Transverse colon (tissue), 4 donors: ENCODE data around the gene RNU6-9. TPM values are rescaled to one million over a fixed set of nuclear protein-coding genes. Genes with fewer than 3 reads are reported as not detected.

ENCODE experiments used
- DNase-seq: peaks from one replicate; pipeline ENCODE4 v3.0.0-alpha.2; 2019
- H3K27ac ChIP-seq, 4 donors: fragments of 200-600 bp; sonication (generic); 2 replicates each; pipeline ENCODE4 v1.5.1; 2016 to 2018; ENCODE audit warnings: inconsistent platforms in 4 of 4
- H3K27me3 ChIP-seq: fragments of 200-600 bp; sonication (generic); 2 replicates; pipeline ENCODE4 v1.5.1; 2017; ENCODE audit warnings: inconsistent platforms
- H3K36me3 ChIP-seq, 4 donors: fragments of 200-600 bp; sonication (generic); 2 replicates each; pipeline ENCODE4 v1.5.1; 2017 to 2019; ENCODE audit warnings: inconsistent platforms in 4 of 4
- H3K4me1 ChIP-seq, 4 donors: fragments of 200-600 bp; sonication (generic); 2 replicates each; pipeline ENCODE4 v1.5.1; 2017 to 2020; ENCODE audit warnings: inconsistent platforms in 4 of 4
- H3K4me3 ChIP-seq, 4 donors: fragments of 200-600 bp; sonication (generic); 1 replicate in 1 of 4; 2 replicates in 3 of 4; pipeline versions ENCODE4 v1.5.1 to v1.6.1; 2017 to 2019; ENCODE audit warnings: inconsistent platforms in 4 of 4
- H3K9me3 ChIP-seq, 2 donors: fragments of 200-600 bp; sonication (generic); 2 replicates each; pipeline ENCODE4 v1.5.1; 2017 to 2019; ENCODE audit warnings: inconsistent platforms in 2 of 2
- EP300 ChIP-seq: sonication (generic); formaldehyde crosslinking; IDR thresholded peaks from one replicate; pipeline ENCODE4 v1.6.1; 2017; ENCODE audit warnings: antibody characterized with exemption, low read depth
- POLR2A ChIP-seq: fragments of 450-650 bp; IDR thresholded peaks from one replicate; pipeline ENCODE4 v1.6.1; 2016; ENCODE audit warnings: antibody characterized with exemption, mild to moderate bottlenecking, moderate library complexity
- POLR2AphosphoS5 ChIP-seq, 3 donors: sonication (generic); formaldehyde crosslinking; IDR thresholded peaks; one replicate each; pipeline ENCODE4 v1.6.1; 2016; ENCODE audit warnings: antibody characterized with exemption in 3 of 3
- WGBS, 2 donors: methylation state at CpG; one replicate each; pipeline ENCODE4 v1.1.5; 2018; ENCODE audit warnings: low coverage in 1 of 2; 5-methylcytosine and 5-hydroxymethylcytosine counted together
- in situ Hi-C, 4 donors: fragments of 200-750 bp; cut with MboI; loops; one replicate each; pipeline versions ENCODE4 v1.15.0 to v1.15.1; 2017; ENCODE audit warnings: low sequenced_read_pairs in 3 of 4, low pct_ligation_motif_present in 1 of 4, low pct_unique_long_range_greater_than_20kb in 1 of 4
- intact Hi-C: fragments of 100-400 bp; cut with DNase I; formaldehyde crosslinking; loops from one replicate; pipeline ENCODE4 v1.15.1; 2023; ENCODE audit warnings: low total_unique reads
- total RNA-seq, 4 donors: library from RNA; depleted of rRNA; stranded (reverse); fragments of >200 nt; gene quantifications; one replicate each; pipeline ENCODE4 v1.1.0, GENCODE V29; 2016
- TF ChIP-seq, protein P1 (sequence below), 5 experiments: fragments of 200-600 bp in 3 of 5; fragments of 450-650 bp in 2 of 5; sonication (generic) in 3 of 5; IDR thresholded peaks; 1 replicate in 2 of 5; 2 replicates in 3 of 5; pipeline ENCODE4 v1.5.1; 2016 to 2017; ENCODE audit warnings: antibody characterized with exemption in 5 of 5, inconsistent platforms in 3 of 5, mild to moderate bottlenecking in 2 of 5, moderate library complexity in 1 of 5

The RNU6-9 gene
- total RNA-seq, 4 donors from 2014 or later: not detected

DNA sequence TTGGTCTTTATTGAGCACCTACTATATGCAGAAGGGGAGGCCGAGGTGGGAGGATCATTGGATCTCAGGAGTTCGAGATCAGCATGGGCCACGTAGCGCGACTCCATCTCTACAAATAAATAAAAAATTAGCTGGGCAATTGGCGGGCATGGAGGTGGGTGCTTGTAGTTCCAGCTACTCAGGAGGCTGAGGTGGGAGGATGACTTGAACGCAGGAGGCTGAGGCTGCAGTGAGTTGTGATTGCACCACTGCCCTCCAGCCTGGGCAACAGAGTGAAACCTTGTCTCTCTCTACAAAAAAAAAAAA, 30.0 kb upstream of the RNU6-9 start:
- intact Hi-C loops: loop anchor here (5.0 kb wide), 1 partner anchor 54 kb away; the partner anchor contains the start of gene KISS1R

DNA sequence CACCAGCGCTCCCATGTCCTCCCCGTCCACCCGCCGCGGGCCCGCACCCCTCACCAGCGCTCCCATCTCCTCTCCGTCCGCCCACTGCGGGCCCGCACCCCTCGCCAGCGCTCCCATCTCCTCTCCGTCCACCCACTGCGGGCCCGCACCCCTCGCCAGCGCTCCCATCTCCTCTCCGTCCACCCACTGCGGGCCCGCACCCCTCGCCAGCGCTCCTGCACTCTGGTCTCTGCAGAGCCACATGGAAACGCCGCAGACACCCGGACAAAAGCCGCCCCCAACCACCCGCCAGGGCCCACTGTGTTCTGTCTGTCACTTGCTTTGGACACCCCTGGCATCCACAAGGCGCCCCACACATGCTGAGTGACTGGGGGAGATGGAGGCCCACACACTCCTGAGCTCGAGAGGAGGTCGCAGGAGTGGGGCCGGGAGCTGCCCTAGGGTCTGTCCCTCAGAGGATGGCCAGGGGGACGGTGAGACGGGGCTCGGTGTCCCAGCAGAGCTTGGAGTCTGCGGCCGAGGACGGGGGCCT, 26.4 kb upstream of the RNU6-9 start:
- no peak overlapping the region for H3K4me3 ChIP-seq
- TF ChIP-seq POLR2AphosphoS5 (IDR thresholded peaks at IDR 0.05): no peak
- H3K36me3 ChIP-seq: peaks cover 0 to 5% (median 0%) of the 10 kb centered on the region in 4 donors
- WGBS, 2 donors: 91% methylated on average over 35 of the region's 38 CpGs; no CpG with 5 or more reads in 1 of the 2 donors
- no peaks in the 10 kb centered on the region for H3K9me3 ChIP-seq
- intact Hi-C loops (no loop called here), in situ Hi-C loops (loop anchor here in 1 of 4 donors (25.0 kb wide), 1 partner anchor 120 kb away; the partner anchor contains the start of gene WDR18)
- no peak for DNase-seq
- H3K27me3 ChIP-seq: peaks cover 3% of the 10 kb centered on the region
- H3K4me1 ChIP-seq: peaks cover 13 to 34% (median 26%) of the 10 kb centered on the region in 4 donors
- H3K27ac ChIP-seq: no peak overlapping the region

More for the DNA sequence above, 30.0 kb upstream of the RNU6-9 start:
- H3K9me3 ChIP-seq: no peaks in the 10 kb centered on the region
- in situ Hi-C loops: loop anchor here in 1 of 4 donors (25.0 kb wide), 1 partner anchor 124 kb away; the partner anchor contains the start of gene WDR18
- TF ChIP-seq, protein P1, sequence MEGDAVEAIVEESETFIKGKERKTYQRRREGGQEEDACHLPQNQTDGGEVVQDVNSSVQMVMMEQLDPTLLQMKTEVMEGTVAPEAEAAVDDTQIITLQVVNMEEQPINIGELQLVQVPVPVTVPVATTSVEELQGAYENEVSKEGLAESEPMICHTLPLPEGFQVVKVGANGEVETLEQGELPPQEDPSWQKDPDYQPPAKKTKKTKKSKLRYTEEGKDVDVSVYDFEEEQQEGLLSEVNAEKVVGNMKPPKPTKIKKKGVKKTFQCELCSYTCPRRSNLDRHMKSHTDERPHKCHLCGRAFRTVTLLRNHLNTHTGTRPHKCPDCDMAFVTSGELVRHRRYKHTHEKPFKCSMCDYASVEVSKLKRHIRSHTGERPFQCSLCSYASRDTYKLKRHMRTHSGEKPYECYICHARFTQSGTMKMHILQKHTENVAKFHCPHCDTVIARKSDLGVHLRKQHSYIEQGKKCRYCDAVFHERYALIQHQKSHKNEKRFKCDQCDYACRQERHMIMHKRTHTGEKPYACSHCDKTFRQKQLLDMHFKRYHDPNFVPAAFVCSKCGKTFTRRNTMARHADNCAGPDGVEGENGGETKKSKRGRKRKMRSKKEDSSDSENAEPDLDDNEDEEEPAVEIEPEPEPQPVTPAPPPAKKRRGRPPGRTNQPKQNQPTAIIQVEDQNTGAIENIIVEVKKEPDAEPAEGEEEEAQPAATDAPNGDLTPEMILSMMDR (IDR thresholded peaks at IDR 0.05): no peak
- TF ChIP-seq EP300 (no peak), POLR2A (no peak), POLR2AphosphoS5 (IDR thresholded peaks at IDR 0.05) (no peak)
- peaks cover 0 to 5% (median 0%) of the 10 kb centered on the region in 4 donors for H3K36me3 ChIP-seq
- H3K4me1 ChIP-seq: peaks cover 6 to 46% (median 41%) of the 10 kb centered on the region in 4 donors
- WGBS, 2 donors: 60% methylated on average over 7 of the region's 7 CpGs; no CpG with 5 or more reads in 1 of the 2 donors
- H3K4me3 ChIP-seq: peak overlapping the region in 1 of 4 donors; percentile 26
- H3K27ac ChIP-seq: peak overlapping the region in 3 of 4 donors; percentile 29 to 55 (median 46)
- DNase-seq: no peak
- peaks cover 35% of the 10 kb centered on the region for H3K27me3 ChIP-seq

DNA sequence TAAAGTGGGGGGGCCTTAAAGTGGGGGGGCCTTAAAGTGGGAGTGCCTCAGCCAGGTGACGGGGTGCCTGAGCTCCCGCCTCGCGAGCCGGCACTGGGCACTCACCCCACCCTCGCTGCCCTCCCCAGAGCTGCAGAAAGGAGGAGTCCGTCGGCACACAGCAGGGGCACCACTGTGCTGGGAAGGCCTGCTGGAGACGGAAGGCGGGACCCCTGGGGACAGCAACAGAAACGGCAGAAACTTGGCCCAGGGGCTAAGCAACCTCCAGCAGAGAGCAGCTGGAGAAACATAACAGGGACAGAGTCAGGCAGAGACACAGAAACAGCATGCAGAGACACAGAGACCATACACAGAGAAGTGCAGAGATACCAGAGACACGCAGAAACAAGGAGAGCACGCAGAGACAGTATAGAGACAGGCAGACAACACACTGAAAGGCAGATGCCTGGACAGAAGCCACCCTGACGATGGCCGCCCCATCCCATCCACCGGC, 25.9 kb upstream of the RNU6-9 start:
- no peak overlapping the region for H3K4me3 ChIP-seq
- H3K4me1 ChIP-seq: peaks cover 18 to 36% (median 28%) of the 10 kb centered on the region in 4 donors
- intact Hi-C loops (no loop called here), in situ Hi-C loops (loop anchor here in 1 of 4 donors (25.0 kb wide), 1 partner anchor 120 kb away; the partner anchor contains the start of gene WDR18)
- H3K27me3 ChIP-seq: no peaks in the 10 kb centered on the region
- WGBS, 2 donors: 83% methylated on average over 16 of the region's 16 CpGs; no CpG with 5 or more reads in 1 of the 2 donors
- H3K9me3 ChIP-seq: no peaks in the 10 kb centered on the region
- TF ChIP-seq POLR2A: no peak
- TF ChIP-seq EP300: no peak
- TF ChIP-seq, protein P1 (IDR thresholded peaks at IDR 0.05): no peak
- no peak for TF ChIP-seq POLR2AphosphoS5 (IDR thresholded peaks at IDR 0.05)
- peaks cover 0 to 5% (median 0%) of the 10 kb centered on the region in 4 donors for H3K36me3 ChIP-seq
- no peak for DNase-seq
- no peak overlapping the region for H3K27ac ChIP-seq

DNA sequence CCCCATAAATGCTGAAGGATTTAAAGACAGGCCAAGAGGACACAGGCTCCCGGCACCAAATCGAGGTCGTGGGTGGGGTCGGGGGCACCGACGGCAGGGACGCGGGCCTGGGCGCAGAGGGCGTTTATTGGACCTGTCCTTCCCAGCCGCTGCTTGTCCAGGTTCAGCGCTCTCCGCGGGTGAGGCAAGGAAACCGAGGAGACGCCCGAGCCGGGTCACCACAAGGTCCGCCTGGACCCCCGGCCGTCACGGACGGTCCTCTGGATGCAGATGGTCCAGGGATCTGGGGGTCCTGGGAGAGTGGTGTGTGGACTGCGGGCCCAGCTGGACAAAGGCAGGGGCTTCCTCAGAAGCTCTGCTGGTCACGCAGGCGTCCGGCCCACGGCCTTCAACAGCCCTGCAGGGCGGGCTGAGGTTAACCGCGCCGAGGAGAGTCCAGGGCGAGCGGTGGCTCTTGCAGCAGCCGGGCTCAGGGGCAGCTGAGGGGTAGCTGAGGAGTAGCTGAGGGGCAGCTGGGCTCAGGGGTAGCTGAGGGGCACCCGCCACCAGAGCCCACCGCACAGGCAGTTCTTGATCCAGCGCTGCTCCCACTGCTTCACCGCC, 25.3 kb upstream of the RNU6-9 start:
- in situ Hi-C loops: loop anchor here in 1 of 4 donors (25.0 kb wide), 1 partner anchor 119 kb away; the partner anchor contains the start of gene WDR18
- DNase-seq: no peak
- peaks cover 18 to 33% (median 25%) of the 10 kb centered on the region in 4 donors for H3K4me1 ChIP-seq
- no peaks in the 10 kb centered on the region for H3K27me3 ChIP-seq
- 93% methylated on average over 39 of the region's 39 CpGs; no CpG with 5 or more reads in 1 of the 2 donors for WGBS, 2 donors
- no peaks in the 10 kb centered on the region for H3K9me3 ChIP-seq
- H3K36me3 ChIP-seq: peaks cover 0 to 5% (median 0%) of the 10 kb centered on the region in 4 donors
- intact Hi-C loops: no loop called here
- peak overlapping the region in 2 of 4 donors; percentile 66 to 89 for H3K27ac ChIP-seq
- no peak overlapping the region for H3K4me3 ChIP-seq
- no peak for TF ChIP-seq POLR2A
- TF ChIP-seq, protein P1 (IDR thresholded peaks at IDR 0.05): no peak
- TF ChIP-seq EP300: no peak
- TF ChIP-seq POLR2AphosphoS5 (IDR thresholded peaks at IDR 0.05): no peak
